HepG2 (cell line): ENCODE results near the gene BAHD1. TPM values are rescaled to one million over a fixed set of nuclear protein-coding genes. Genes with fewer than 3 reads are reported as not detected.

Experiments used
- AHR ChIP-seq: IDR thresholded peaks from 2 replicates; pipeline ENCODE4 v1.6.1; 2018; ENCODE audit warnings: missing genetic modification reagents, missing compliant biosample characterization
- HOXA9 ChIP-seq: sonication (generic); formaldehyde crosslinking; IDR thresholded peaks from 2 replicates; pipeline ENCODE4 v1.8.1; 2022; ENCODE audit warnings: missing genetic modification reagents, mild to moderate bottlenecking, moderate library complexity, borderline replicate concordance
- NR2F6 ChIP-seq, 2 experiments: IDR thresholded peaks; 2 replicates each; pipeline ENCODE4 v1.6.1; 2016; ENCODE audit warnings: antibody characterized with exemption in 1 of 2, mild to moderate bottlenecking in 1 of 2
- RXRA ChIP-seq: sonication (generic); formaldehyde crosslinking; IDR thresholded peaks from 2 replicates; pipeline ENCODE4 v1.5.1; 2020; ENCODE audit warnings: missing genetic modification reagents
- XRCC5 ChIP-seq: fragments of 200-400 bp; formaldehyde crosslinking; optimal IDR thresholded peaks from 2 replicates; pipeline ENCODE3; 2017; ENCODE audit warnings: mild to moderate bottlenecking, low read length
- ZNF331 ChIP-seq: sonication (generic); formaldehyde crosslinking; IDR thresholded peaks from 2 replicates; pipeline ENCODE4 v1.4.0; 2020; ENCODE audit warnings: missing genetic modification reagents
- ZNF768 ChIP-seq: sonication (generic); formaldehyde crosslinking; IDR thresholded peaks from 2 replicates; pipeline ENCODE4 v1.4.0; 2020; ENCODE audit warnings: missing genetic modification reagents
- polyA plus RNA-seq, 8 experiments: library from polyadenylated mRNA; depleted of rRNA in 3 of 8; stranded (reverse) in 7 of 8; unstranded in 1 of 8; fragments of >200 nt; fragmentation: Illumina TruSeq in 4 of 8; extraction: Trizol in 4 of 8; gene quantifications; 2 replicates each; pipeline versions ENCODE4 v1.2.1 to v1.2.3, GENCODE V29; 2011 to 2016; ENCODE audit warnings: low read depth in 4 of 8, missing spikeins in 1 of 8, mixed read lengths in 1 of 8; ENCODE audit not compliant: insufficient read depth in 1 of 8
- total RNA-seq, 5 experiments: library from RNA; depleted of rRNA; stranded (reverse); fragments of >200 nt; fragmentation: Illumina TruSeq; extraction: Trizol; gene quantifications; 2 replicates each; pipeline ENCODE4 v1.2.3, GENCODE V29; 2016; ENCODE audit warnings: low read depth in 1 of 5
- TF ChIP-seq, protein P1 (sequence below): sonication (generic); formaldehyde crosslinking; conservative IDR thresholded peaks from 2 replicates; pipeline ENCODE4 v1.4.0; 2020; ENCODE audit warnings: missing genetic modification reagents
- TF ChIP-seq, protein P2 (sequence below): sonication (generic); formaldehyde crosslinking; IDR thresholded peaks from 2 replicates; pipeline ENCODE4 v1.4.0; 2020; ENCODE audit warnings: missing genetic modification reagents
- TF ChIP-seq, protein P3 (sequence below): sonication (generic); formaldehyde crosslinking; IDR thresholded peaks from 2 replicates; pipeline ENCODE4 v1.4.0; 2020; ENCODE audit warnings: missing genetic modification reagents, borderline replicate concordance
- TF ChIP-seq, protein P4 (sequence below): sonication (generic); formaldehyde crosslinking; IDR thresholded peaks from 2 replicates; pipeline ENCODE4 v1.4.0; 2020; ENCODE audit warnings: missing genetic modification reagents
- TF ChIP-seq, protein P5 (sequence below): sonication (generic); formaldehyde crosslinking; IDR thresholded peaks from 2 replicates; pipeline ENCODE4 v1.5.0; 2020; ENCODE audit warnings: mild to moderate bottlenecking, missing genetic modification reagents, borderline replicate concordance

The BAHD1 gene
- total and polyA plus RNA-seq, 2 of the 13 experiments (the other 11 are each of a cell fraction or from before 2014, with no cell fraction given), result 3.3 to 8.7 TPM

DNA sequence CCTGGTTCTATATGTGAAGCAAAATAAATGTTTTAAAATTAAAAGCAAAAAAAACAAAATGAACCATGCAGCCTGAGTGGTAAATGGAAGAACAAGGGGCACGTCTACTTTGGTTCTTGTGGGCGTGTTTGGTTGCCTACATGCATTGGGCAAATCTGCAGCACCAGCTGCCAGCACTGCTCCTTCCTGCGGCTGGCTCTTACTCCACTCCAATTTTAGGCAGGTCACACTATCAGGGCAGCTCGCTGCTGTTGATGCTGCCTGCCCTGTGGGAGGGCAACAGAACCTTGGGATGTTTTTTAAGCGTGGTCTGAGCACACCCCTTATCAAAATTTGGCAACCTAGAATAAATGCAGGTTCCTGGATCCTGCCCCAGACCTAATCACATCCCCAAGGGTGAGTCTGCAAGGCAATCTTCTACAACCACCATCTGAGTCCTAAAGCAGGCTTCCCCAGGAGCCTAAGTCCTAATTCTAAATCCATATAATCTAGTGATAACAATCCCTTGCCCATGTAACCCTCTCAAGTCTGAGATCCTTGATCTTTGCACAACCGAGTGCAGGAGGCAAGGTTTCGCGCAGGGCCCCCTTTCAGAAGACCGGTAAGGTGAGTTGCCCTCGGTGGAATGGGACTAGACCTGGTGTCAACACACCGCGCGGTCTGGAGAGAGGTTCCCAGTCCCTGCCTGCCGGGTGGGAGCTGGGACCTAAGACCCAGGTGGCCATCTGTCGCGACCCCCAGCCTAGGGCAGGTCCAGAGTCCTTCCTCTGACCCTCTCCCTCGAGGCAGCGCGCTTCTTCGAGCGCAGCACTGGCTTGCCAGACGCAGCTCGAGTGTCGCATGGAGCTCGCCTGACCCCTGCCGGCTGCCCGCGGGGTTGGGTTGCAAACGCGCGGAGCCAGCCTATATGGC, 19.3 kb upstream of the BAHD1 start (continued):
- TF ChIP-seq, protein P1, sequence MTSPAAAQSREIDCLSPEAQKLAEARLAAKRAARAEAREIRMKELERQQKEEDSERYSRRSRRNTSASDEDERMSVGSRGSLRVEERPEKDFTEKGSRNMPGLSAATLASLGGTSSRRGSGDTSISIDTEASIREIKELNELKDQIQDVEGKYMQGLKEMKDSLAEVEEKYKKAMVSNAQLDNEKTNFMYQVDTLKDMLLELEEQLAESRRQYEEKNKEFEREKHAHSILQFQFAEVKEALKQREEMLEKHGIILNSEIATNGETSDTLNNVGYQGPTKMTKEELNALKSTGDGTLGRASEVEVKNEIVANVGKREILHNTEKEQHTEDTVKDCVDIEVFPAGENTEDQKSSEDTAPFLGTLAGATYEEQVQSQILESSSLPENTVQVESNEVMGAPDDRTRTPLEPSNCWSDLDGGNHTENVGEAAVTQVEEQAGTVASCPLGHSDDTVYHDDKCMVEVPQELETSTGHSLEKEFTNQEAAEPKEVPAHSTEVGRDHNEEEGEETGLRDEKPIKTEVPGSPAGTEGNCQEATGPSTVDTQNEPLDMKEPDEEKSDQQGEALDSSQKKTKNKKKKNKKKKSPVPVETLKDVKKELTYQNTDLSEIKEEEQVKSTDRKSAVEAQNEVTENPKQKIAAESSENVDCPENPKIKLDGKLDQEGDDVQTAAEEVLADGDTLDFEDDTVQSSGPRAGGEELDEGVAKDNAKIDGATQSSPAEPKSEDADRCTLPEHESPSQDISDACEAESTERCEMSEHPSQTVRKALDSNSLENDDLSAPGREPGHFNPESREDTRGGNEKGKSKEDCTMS (CRISPR knock-in tag), result no peak
- peak; percentile 43 for TF ChIP-seq XRCC5
- TF ChIP-seq RXRA, result peak; percentile 63
- TF ChIP-seq, protein P2, sequence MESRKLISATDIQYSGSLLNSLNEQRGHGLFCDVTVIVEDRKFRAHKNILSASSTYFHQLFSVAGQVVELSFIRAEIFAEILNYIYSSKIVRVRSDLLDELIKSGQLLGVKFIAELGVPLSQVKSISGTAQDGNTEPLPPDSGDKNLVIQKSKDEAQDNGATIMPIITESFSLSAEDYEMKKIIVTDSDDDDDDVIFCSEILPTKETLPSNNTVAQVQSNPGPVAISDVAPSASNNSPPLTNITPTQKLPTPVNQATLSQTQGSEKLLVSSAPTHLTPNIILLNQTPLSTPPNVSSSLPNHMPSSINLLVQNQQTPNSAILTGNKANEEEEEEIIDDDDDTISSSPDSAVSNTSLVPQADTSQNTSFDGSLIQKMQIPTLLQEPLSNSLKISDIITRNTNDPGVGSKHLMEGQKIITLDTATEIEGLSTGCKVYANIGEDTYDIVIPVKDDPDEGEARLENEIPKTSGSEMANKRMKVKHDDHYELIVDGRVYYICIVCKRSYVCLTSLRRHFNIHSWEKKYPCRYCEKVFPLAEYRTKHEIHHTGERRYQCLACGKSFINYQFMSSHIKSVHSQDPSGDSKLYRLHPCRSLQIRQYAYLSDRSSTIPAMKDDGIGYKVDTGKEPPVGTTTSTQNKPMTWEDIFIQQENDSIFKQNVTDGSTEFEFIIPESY, result peak; percentile 55
- TF ChIP-seq, protein P3, sequence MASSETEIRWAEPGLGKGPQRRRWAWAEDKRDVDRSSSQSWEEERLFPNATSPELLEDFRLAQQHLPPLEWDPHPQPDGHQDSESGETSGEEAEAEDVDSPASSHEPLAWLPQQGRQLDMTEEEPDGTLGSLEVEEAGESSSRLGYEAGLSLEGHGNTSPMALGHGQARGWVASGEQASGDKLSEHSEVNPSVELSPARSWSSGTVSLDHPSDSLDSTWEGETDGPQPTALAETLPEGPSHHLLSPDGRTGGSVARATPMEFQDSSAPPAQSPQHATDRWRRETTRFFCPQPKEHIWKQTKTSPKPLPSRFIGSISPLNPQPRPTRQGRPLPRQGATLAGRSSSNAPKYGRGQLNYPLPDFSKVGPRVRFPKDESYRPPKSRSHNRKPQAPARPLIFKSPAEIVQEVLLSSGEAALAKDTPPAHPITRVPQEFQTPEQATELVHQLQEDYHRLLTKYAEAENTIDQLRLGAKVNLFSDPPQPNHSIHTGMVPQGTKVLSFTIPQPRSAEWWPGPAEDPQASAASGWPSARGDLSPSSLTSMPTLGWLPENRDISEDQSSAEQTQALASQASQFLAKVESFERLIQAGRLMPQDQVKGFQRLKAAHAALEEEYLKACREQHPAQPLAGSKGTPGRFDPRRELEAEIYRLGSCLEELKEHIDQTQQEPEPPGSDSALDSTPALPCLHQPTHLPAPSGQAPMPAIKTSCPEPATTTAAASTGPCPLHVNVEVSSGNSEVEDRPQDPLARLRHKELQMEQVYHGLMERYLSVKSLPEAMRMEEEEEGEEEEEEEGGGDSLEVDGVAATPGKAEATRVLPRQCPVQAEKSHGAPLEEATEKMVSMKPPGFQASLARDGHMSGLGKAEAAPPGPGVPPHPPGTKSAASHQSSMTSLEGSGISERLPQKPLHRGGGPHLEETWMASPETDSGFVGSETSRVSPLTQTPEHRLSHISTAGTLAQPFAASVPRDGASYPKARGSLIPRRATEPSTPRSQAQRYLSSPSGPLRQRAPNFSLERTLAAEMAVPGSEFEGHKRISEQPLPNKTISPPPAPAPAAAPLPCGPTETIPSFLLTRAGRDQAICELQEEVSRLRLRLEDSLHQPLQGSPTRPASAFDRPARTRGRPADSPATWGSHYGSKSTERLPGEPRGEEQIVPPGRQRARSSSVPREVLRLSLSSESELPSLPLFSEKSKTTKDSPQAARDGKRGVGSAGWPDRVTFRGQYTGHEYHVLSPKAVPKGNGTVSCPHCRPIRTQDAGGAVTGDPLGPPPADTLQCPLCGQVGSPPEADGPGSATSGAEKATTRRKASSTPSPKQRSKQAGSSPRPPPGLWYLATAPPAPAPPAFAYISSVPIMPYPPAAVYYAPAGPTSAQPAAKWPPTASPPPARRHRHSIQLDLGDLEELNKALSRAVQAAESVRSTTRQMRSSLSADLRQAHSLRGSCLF, result no peak
- TF ChIP-seq, protein P4, sequence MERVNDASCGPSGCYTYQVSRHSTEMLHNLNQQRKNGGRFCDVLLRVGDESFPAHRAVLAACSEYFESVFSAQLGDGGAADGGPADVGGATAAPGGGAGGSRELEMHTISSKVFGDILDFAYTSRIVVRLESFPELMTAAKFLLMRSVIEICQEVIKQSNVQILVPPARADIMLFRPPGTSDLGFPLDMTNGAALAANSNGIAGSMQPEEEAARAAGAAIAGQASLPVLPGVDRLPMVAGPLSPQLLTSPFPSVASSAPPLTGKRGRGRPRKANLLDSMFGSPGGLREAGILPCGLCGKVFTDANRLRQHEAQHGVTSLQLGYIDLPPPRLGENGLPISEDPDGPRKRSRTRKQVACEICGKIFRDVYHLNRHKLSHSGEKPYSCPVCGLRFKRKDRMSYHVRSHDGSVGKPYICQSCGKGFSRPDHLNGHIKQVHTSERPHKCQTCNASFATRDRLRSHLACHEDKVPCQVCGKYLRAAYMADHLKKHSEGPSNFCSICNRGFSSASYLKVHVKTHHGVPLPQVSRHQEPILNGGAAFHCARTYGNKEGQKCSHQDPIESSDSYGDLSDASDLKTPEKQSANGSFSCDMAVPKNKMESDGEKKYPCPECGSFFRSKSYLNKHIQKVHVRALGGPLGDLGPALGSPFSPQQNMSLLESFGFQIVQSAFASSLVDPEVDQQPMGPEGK, result peak; percentile 49; the same call in 1 of the 2 replicates
- TF ChIP-seq, protein P5, sequence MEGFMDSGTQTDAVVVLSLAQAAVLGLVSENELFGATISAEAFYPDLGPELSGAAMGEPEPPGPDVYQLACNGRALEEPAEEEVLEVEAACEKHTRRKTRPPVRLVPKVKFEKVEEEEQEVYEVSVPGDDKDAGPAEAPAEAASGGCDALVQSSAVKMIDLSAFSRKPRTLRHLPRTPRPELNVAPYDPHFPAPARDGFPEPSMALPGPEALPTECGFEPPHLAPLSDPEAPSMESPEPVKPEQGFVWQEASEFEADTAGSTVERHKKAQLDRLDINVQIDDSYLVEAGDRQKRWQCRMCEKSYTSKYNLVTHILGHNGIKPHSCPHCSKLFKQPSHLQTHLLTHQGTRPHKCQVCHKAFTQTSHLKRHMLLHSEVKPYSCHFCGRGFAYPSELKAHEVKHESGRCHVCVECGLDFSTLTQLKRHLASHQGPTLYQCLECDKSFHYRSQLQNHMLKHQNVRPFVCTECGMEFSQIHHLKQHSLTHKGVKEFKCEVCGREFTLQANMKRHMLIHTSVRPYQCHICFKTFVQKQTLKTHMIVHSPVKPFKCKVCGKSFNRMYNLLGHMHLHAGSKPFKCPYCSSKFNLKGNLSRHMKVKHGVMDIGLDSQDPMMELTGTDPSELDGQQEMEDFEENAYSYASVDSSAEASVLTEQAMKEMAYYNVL (CRISPR knock-in tag), result no peak
- no peak for TF ChIP-seq HOXA9 (CRISPR knock-in tag)
- peak; percentile 59; the same call in 1 of the 2 replicates for TF ChIP-seq ZNF331
- TF ChIP-seq AHR, result peak; percentile 61; the same call in 1 of the 2 replicates
- no peak for TF ChIP-seq NR2F6 (IDR thresholded peaks at IDR 0.05)
- TF ChIP-seq NR2F6 (CRISPR knock-in tag; IDR thresholded peaks at IDR 0.05), result peak; percentile 49; the same call in 1 of the 2 replicates
- TF ChIP-seq ZNF768 (CRISPR knock-in tag), result peak; percentile 66; the same call in 1 of the 2 replicates
